ENCODE data around the gene NME9.

The NME9 gene

DNA sequence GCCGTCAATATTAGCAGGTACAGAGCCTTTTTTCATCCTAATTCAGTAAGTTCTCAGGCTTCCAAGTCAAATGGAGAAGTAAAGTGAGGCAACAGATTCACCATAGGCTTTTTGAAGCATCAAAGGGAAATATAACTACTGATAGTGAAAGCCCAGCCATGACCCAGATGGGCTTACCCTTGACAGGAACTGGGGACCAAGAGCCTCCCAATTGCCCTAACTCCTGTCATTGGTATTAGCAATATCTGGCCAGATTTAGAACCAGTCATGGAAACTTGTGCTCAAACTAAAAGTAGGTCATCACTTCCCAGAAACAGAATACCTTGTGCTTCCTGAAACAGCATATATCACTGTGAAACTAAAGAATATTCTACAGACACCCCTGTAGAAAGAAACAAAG, 33.0 kb downstream of the NME9 start:
- TF ChIP-seq, protein P1, sequence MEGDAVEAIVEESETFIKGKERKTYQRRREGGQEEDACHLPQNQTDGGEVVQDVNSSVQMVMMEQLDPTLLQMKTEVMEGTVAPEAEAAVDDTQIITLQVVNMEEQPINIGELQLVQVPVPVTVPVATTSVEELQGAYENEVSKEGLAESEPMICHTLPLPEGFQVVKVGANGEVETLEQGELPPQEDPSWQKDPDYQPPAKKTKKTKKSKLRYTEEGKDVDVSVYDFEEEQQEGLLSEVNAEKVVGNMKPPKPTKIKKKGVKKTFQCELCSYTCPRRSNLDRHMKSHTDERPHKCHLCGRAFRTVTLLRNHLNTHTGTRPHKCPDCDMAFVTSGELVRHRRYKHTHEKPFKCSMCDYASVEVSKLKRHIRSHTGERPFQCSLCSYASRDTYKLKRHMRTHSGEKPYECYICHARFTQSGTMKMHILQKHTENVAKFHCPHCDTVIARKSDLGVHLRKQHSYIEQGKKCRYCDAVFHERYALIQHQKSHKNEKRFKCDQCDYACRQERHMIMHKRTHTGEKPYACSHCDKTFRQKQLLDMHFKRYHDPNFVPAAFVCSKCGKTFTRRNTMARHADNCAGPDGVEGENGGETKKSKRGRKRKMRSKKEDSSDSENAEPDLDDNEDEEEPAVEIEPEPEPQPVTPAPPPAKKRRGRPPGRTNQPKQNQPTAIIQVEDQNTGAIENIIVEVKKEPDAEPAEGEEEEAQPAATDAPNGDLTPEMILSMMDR (IDR thresholded peaks at IDR 0.05; ENCODE audit: low read depth, low read length), result no peak
- TF ChIP-seq MYC (IDR thresholded peaks at IDR 0.05; ENCODE audit: low read depth, low read length), result no peak
- TF ChIP-seq, protein P2, sequence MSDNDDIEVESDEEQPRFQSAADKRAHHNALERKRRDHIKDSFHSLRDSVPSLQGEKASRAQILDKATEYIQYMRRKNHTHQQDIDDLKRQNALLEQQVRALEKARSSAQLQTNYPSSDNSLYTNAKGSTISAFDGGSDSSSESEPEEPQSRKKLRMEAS (IDR thresholded peaks at IDR 0.05; ENCODE audit: low read depth, low read length), result no peak
- TF ChIP-seq POLR2A (IDR thresholded peaks at IDR 0.05; ENCODE audit: extremely low read depth, insufficient read length), result no peak
- no peak for DNase-seq (ENCODE audit: low read depth)
- no peak overlapping the region for H3K4me3 ChIP-seq (ENCODE audit: low read depth, low read length)

DNA sequence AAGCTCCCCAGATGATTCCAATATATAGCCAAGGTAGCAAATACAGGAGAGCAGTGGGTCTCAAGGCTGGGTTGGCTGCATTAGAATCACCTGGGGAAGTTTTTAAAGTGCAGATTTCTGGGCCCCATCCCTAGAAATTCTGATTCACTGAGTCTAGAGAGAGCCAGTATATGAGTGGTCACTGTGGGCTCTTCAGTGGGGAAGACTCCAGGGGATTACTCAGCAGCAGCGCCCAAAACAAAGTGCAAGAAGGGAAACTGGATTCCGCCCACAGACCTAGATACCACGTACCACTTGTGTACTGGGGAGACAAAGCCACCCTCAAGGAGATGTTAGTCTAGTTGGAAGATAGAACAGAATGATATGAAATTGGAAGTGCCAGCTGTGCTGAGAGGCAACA, 40.0 kb downstream of the NME9 start:
- DNase-seq (ENCODE audit: low read depth), result no peak
- TF ChIP-seq POLR2A (IDR thresholded peaks at IDR 0.05; ENCODE audit: extremely low read depth, insufficient read length) (no peak), MYC (IDR thresholded peaks at IDR 0.05; ENCODE audit: low read depth, low read length) (no peak)
- TF ChIP-seq, protein P1 (IDR thresholded peaks at IDR 0.05; ENCODE audit: low read depth, low read length), result no peak
- TF ChIP-seq, protein P2 (IDR thresholded peaks at IDR 0.05; ENCODE audit: low read depth, low read length), result no peak
- H3K4me3 ChIP-seq (ENCODE audit: low read depth, low read length), result no peak overlapping the region

DNA sequence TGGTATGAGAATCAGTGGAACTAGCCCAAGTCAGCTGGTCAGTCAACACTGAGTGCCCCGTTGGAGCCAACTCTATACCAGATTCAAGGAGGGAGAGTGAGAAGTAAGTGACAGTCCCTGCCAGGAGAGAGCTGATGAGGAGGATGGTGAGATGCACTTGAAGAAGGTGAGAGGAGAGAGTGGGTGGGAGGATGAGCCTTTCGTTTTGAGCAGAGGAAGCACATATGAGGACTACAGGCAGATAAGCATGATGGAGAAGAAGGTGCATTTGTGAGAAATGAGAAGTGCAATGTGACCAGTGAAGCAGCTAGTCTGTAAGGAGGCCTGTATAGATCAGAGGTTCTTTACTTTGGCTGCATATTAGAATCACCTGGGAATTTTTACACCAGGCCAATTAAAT, 40.4 kb downstream of the NME9 start:
- no peak overlapping the region for H3K4me3 ChIP-seq (ENCODE audit: low read depth, low read length)
- TF ChIP-seq POLR2A (IDR thresholded peaks at IDR 0.05; ENCODE audit: extremely low read depth, insufficient read length) (no peak), MYC (IDR thresholded peaks at IDR 0.05; ENCODE audit: low read depth, low read length) (no peak)
- TF ChIP-seq, protein P2 (IDR thresholded peaks at IDR 0.05; ENCODE audit: low read depth, low read length), result no peak
- TF ChIP-seq, protein P1 (IDR thresholded peaks at IDR 0.05; ENCODE audit: low read depth, low read length), result no peak
- DNase-seq (ENCODE audit: low read depth), result no peak

DNA sequence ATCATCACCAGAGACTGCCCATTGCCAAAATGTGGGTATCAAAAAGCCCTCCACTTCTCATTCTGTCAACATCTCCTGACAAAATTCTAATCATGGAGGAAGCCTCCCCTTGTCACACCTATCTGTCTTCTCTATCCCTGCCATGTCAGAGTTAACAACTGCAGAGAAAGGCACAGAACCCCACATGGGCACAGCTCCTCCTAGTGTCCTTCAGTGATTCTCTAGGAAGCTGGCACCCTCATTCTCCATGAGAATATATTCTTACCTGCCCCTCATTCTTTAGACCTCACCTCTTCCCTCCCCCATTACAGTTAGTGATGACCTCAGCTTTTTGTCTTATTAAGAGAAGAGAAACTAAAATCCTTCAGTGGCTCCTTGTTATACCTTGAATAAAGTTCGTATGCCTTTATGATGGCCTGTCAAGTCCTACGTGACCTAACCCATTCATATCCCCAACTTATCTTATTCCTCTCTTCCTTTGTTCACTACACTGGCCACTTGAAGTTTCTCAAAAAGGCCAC, 44.6 kb downstream of the NME9 start:
- TF ChIP-seq, protein P2 (IDR thresholded peaks at IDR 0.05; ENCODE audit: low read depth, low read length), result no peak
- TF ChIP-seq, protein P1 (IDR thresholded peaks at IDR 0.05; ENCODE audit: low read depth, low read length), result peak; percentile 2
- no peak overlapping the region for H3K4me3 ChIP-seq (ENCODE audit: low read depth, low read length)
- DNase-seq (ENCODE audit: low read depth), result no peak

DNA sequence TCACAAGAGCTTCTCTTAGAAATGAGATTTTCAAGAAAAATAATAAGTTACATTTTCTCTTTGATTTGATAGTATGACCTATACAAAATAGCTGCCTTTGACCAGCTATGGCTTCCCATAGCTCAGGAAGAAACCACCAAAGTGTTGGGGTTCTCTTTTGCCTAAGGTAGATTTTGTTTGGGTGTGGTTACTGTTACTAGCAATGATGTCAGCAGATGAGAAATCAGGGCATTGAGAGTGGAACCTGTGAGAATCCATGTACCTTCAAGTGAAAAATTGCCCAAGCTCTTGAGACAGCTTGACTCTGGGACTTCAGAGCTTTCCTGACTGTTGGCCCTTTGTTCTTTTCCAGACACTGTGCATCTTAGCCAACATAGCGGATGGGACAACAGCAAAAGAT, 45.6 kb downstream of the NME9 start:
- DNase-seq (ENCODE audit: low read depth), result no peak
- TF ChIP-seq MYC (IDR thresholded peaks at IDR 0.05; ENCODE audit: low read depth, low read length) (no peak), POLR2A (IDR thresholded peaks at IDR 0.05; ENCODE audit: extremely low read depth, insufficient read length) (no peak)
- TF ChIP-seq, protein P2 (IDR thresholded peaks at IDR 0.05; ENCODE audit: low read depth, low read length), result no peak
- TF ChIP-seq, protein P1 (IDR thresholded peaks at IDR 0.05; ENCODE audit: low read depth, low read length), result no peak
- H3K4me3 ChIP-seq (ENCODE audit: low read depth, low read length), result no peak overlapping the region

DNA sequence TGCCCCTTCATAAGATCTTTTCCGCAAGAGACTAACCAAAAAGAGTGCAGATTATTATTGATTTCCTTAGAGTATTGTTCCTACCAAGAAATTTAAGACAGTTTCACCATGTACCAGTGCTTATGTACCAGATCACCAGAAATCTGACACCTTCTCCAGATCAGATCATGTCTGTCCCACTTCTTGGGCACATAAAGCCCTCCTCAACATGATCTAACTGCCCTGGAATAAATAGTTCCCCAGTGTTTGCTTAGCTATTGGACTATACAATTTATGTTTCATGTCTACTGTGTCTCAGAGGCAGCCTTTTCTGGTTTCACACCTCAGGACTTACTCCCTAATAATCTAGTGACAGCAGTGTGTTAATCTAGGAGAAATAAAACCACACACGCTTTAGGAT, 46.8 kb downstream of the NME9 start:
- no peak for TF ChIP-seq MYC (IDR thresholded peaks at IDR 0.05; ENCODE audit: low read depth, low read length)
- TF ChIP-seq POLR2A (IDR thresholded peaks at IDR 0.05; ENCODE audit: extremely low read depth, insufficient read length), result no peak
- TF ChIP-seq, protein P2 (IDR thresholded peaks at IDR 0.05; ENCODE audit: low read depth, low read length), result no peak
- TF ChIP-seq, protein P1 (IDR thresholded peaks at IDR 0.05; ENCODE audit: low read depth, low read length), result no peak
- no peak for DNase-seq (ENCODE audit: low read depth)
- no peak overlapping the region for H3K4me3 ChIP-seq (ENCODE audit: low read depth, low read length)
